SK-N-SH treated with all-trans-retinoic acid at 6 μM for 48 hours (cell line): Measurements from ENCODE around the gene SCN8A.
"Not testable (repeated sequence)": the region's sequence is repeated elsewhere in the genome, so short reads cannot be mapped to it uniquely, and the experiment has no call there.

Source experiments
- ATAC-seq: fragments of 200-7000 bp; cut with Tn5 transposase; 3 replicates; pipeline ENCODE4 v1.9.1; 2020; ENCODE audit warnings: mild to moderate bottlenecking, moderate library complexity
- ARNTL ChIP-seq: fragments of 450-650 bp; formaldehyde crosslinking; IDR thresholded peaks from 2 replicates; pipeline ENCODE4 v1.5.0; 2020; ENCODE audit warnings: low read depth, mild to moderate bottlenecking, moderate library complexity, borderline replicate concordance
- CREB5 ChIP-seq: fragments of 250-450 bp; sonication (Bioruptor Pico); IDR thresholded peaks from 2 replicates; pipeline ENCODE4 v1.5.1; 2020; ENCODE audit warnings: low read depth, mild to moderate bottlenecking, moderate library complexity
- CSDC2 ChIP-seq: fragments of 250-450 bp; sonication (Bioruptor Pico); IDR thresholded peaks from 2 replicates; pipeline ENCODE4 v1.5.0; 2020; ENCODE audit warnings: mild to moderate bottlenecking, moderate library complexity
- ESRRG ChIP-seq: fragments of 250-450 bp; sonication (Bioruptor Pico); IDR thresholded peaks from 2 replicates; pipeline ENCODE4 v1.6.1; 2021; ENCODE audit warnings: mild to moderate bottlenecking
- ISL1 ChIP-seq: fragments of 250-450 bp; sonication (Bioruptor Pico); IDR thresholded peaks from 2 replicates; pipeline ENCODE4 v2.1.2; 2022; ENCODE audit warnings: mild to moderate bottlenecking, moderate library complexity
- PPARA ChIP-seq: fragments of 250-450 bp; sonication (Bioruptor Pico); IDR thresholded peaks from 2 replicates; pipeline ENCODE4 v1.5.0; 2020; ENCODE audit warnings: mild to moderate bottlenecking, borderline replicate concordance
- RARB ChIP-seq: fragments of 250-450 bp; sonication (Bioruptor Pico); IDR thresholded peaks from 2 replicates; pipeline ENCODE4 v1.8.0; 2021; ENCODE audit warnings: mild to moderate bottlenecking, moderate library complexity
- SNAI2 ChIP-seq: fragments of 250-450 bp; sonication (Bioruptor Pico); IDR thresholded peaks from 2 replicates; pipeline ENCODE4 v1.5.0; 2020; ENCODE audit warnings: mild to moderate bottlenecking, moderate library complexity
- TCF4 ChIP-seq: fragments of 250-450 bp; sonication (Bioruptor Pico); IDR thresholded peaks from 2 replicates; pipeline ENCODE4 v1.8.0; 2021; ENCODE audit warnings: mild to moderate bottlenecking, moderate library complexity, borderline replicate concordance
- TOX ChIP-seq: fragments of 250-450 bp; sonication (Bioruptor Pico); IDR thresholded peaks from 2 replicates; pipeline ENCODE4 v1.8.0; 2021; ENCODE audit warnings: mild to moderate bottlenecking, moderate library complexity, borderline replicate concordance
- TSHZ2 ChIP-seq: fragments of 250-450 bp; sonication (Bioruptor Pico); IDR thresholded peaks from 2 replicates; pipeline ENCODE4 v1.5.0; 2020; ENCODE audit warnings: mild to moderate bottlenecking, moderate library complexity
- ZC3H10 ChIP-seq: fragments of 250-450 bp; sonication (Bioruptor Pico); IDR thresholded peaks from 2 replicates; pipeline ENCODE4 v1.5.1; 2021; ENCODE audit warnings: mild to moderate bottlenecking, moderate library complexity
- ZFP30 ChIP-seq: fragments of 450-650 bp; formaldehyde crosslinking; IDR thresholded peaks from 2 replicates; pipeline ENCODE4 v1.5.0; 2022; ENCODE audit warnings: mild to moderate bottlenecking, moderate library complexity
- ZNF565 ChIP-seq: fragments of 450-650 bp; formaldehyde crosslinking; conservative IDR thresholded peaks from 2 replicates; pipeline ENCODE4 v1.5.0; 2020; ENCODE audit warnings: low read depth, mild to moderate bottlenecking, moderate library complexity
- ZNF70 ChIP-seq: fragments of 450-650 bp; formaldehyde crosslinking; IDR thresholded peaks from 2 replicates; pipeline ENCODE4 v1.5.0; 2020; ENCODE audit warnings: mild to moderate bottlenecking, moderate library complexity
- ZNF8 ChIP-seq: fragments of 450-650 bp; formaldehyde crosslinking; IDR thresholded peaks from 2 replicates; pipeline ENCODE4 v1.5.0; 2020; ENCODE audit warnings: mild to moderate bottlenecking, moderate library complexity
- TF ChIP-seq, protein P1 (sequence below): fragments of 250-450 bp; sonication (Bioruptor Pico); IDR thresholded peaks from 2 replicates; pipeline ENCODE4 v1.8.0; 2021; ENCODE audit warnings: low read depth, mild to moderate bottlenecking, moderate library complexity, borderline replicate concordance
- TF ChIP-seq, protein P2 (sequence below): fragments of 250-450 bp; sonication (Bioruptor Pico); IDR thresholded peaks from 2 replicates; pipeline ENCODE4 v1.5.1; 2021; ENCODE audit warnings: mild to moderate bottlenecking, moderate library complexity

Gene SCN8A

GRCh38 chr12:51829641-51830040 is 238.6 kb downstream of the SCN8A start:
- ATAC-seq: no peak
- TF ChIP-seq RARB (CRISPR knock-in tag) (no peak), CREB5 (CRISPR knock-in tag) (no peak), ZNF565 (CRISPR knock-in tag) (no peak), ZC3H10 (no peak), ISL1 (CRISPR knock-in tag) (no peak), PPARA (CRISPR knock-in tag) (no peak), TSHZ2 (no peak)
- TF ChIP-seq, protein P1, sequence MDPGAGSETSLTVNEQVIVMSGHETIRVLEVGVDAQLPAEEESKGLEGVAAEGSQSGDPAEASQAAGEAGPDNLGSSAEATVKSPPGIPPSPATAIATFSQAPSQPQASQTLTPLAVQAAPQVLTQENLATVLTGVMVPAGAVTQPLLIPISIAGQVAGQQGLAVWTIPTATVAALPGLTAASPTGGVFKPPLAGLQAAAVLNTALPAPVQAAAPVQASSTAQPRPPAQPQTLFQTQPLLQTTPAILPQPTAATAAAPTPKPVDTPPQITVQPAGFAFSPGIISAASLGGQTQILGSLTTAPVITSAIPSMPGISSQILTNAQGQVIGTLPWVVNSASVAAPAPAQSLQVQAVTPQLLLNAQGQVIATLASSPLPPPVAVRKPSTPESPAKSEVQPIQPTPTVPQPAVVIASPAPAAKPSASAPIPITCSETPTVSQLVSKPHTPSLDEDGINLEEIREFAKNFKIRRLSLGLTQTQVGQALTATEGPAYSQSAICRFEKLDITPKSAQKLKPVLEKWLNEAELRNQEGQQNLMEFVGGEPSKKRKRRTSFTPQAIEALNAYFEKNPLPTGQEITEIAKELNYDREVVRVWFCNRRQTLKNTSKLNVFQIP: no peak

- not testable (repeated sequence) for ATAC-seq
These were observed 240.8 kb downstream of the SCN8A start for GRCh38 chr12:51831817-51832216.

GRCh38 chr12:51832354-51833107 is 241.5 kb downstream of the SCN8A start:
- no peak for TF ChIP-seq ZFP30
- TF ChIP-seq ZNF8 (CRISPR knock-in tag): no peak
- no peak for TF ChIP-seq ISL1 (CRISPR knock-in tag)
- TF ChIP-seq, protein P1: no peak
- no peak for TF ChIP-seq ZNF70 (CRISPR knock-in tag)
- TF ChIP-seq ZNF565 (CRISPR knock-in tag): no peak
- TF ChIP-seq, all 23 proteins: peak for 0
- no peak for ATAC-seq

- ATAC-seq: no peak
- no peak for TF ChIP-seq ZNF70 (CRISPR knock-in tag)
- no peak for TF ChIP-seq TOX (CRISPR knock-in tag)
- TF ChIP-seq TSHZ2: no peak
- TF ChIP-seq CSDC2 (CRISPR knock-in tag): no peak
- TF ChIP-seq, protein P1: no peak
- no peak for TF ChIP-seq ZNF8 (CRISPR knock-in tag)
- TF ChIP-seq, protein P2, sequence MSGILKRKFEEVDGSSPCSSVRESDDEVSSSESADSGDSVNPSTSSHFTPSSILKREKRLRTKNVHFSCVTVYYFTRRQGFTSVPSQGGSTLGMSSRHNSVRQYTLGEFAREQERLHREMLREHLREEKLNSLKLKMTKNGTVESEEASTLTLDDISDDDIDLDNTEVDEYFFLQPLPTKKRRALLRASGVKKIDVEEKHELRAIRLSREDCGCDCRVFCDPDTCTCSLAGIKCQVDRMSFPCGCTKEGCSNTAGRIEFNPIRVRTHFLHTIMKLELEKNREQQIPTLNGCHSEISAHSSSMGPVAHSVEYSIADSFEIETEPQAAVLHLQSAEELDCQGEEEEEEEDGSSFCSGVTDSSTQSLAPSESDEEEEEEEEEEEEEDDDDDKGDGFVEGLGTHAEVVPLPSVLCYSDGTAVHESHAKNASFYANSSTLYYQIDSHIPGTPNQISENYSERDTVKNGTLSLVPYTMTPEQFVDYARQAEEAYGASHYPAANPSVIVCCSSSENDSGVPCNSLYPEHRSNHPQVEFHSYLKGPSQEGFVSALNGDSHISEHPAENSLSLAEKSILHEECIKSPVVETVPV (CRISPR knock-in tag): no peak
- no peak for TF ChIP-seq ZC3H10
- no peak for TF ChIP-seq ZFP30
- TF ChIP-seq CREB5 (CRISPR knock-in tag): no peak
- no peak for TF ChIP-seq ESRRG (CRISPR knock-in tag)
- no peak for TF ChIP-seq TCF4 (CRISPR knock-in tag)
- TF ChIP-seq ARNTL (CRISPR knock-in tag): no peak
- no peak for TF ChIP-seq RARB (CRISPR knock-in tag)
- no peak for TF ChIP-seq SNAI2
These were observed 242.6 kb downstream of the SCN8A start for GRCh38 chr12:51833448-51834227.
